Stomach (tissue), 9 donors: ENCODE results near the gene NECTIN1. TPM values are rescaled to one million over a fixed set of nuclear protein-coding genes. Genes with fewer than 3 reads are reported as not detected.

Experiments used
- DNase-seq, 2 donors: peaks; one replicate each; pipeline versions ENCODE4 v3.0.0 to v3.0.0-alpha.2; 2013 to 2019
- H3K27ac ChIP-seq, 5 donors: fragments of 200-600 bp in 4 of 5; sonication (generic) in 4 of 5; one replicate each; pipeline ENCODE4 v1.5.1; 2013 to 2019; ENCODE audit warnings: mild to moderate bottlenecking in 1 of 5, moderate library complexity in 1 of 5
- H3K27me3 ChIP-seq, 3 donors: fragments of 200-600 bp; sonication (generic); one replicate each; pipeline ENCODE4 v1.5.1; 2017 to 2019; ENCODE audit warnings: mixed run types in 1 of 3
- H3K36me3 ChIP-seq, 4 donors: fragments of 200-600 bp; sonication (generic); 1 replicate in 3 of 4; 2 replicates in 1 of 4; pipeline ENCODE4 v1.5.1; 2016 to 2019
- H3K4me1 ChIP-seq, 4 donors: fragments of 200-600 bp; sonication (generic); one replicate each; pipeline ENCODE4 v1.5.1; 2016 to 2019
- H3K4me3 ChIP-seq, 4 donors: fragments of 200-600 bp; sonication (generic) in 3 of 4; one replicate each; pipeline ENCODE4 v1.5.1; 2016 to 2019; ENCODE audit warnings: mild to moderate bottlenecking in 1 of 4
- H3K9me3 ChIP-seq, 4 donors: fragments of 200-600 bp; sonication (generic); one replicate each; pipeline ENCODE4 v1.5.1; 2016 to 2019
- EP300 ChIP-seq: sonication (generic); formaldehyde crosslinking; IDR thresholded peaks from one replicate; pipeline ENCODE4 v1.6.1; 2017; ENCODE audit warnings: antibody characterized with exemption
- POLR2A ChIP-seq, 4 donors: fragments of 450-650 bp; IDR thresholded peaks; one replicate each; pipeline ENCODE4 v1.6.1; 2016; ENCODE audit warnings: antibody characterized with exemption in 4 of 4, control low read depth in 2 of 4, mild to moderate bottlenecking in 1 of 4, moderate library complexity in 1 of 4
- POLR2AphosphoS5 ChIP-seq, 3 donors: sonication (generic); formaldehyde crosslinking; IDR thresholded peaks; one replicate each; pipeline ENCODE4 v1.6.1; 2016; ENCODE audit warnings: antibody characterized with exemption in 3 of 3
- WGBS, 5 donors: extraction: QIAGEN DNeasy Blood & Tissue Kit in 3 of 5; methylation state at CpG; one replicate each; pipeline versions ENCODE4 v1.1.5 to v1.1.7; 2013 to 2018; 5-methylcytosine and 5-hydroxymethylcytosine counted together
- intact Hi-C: fragments of 100-400 bp; cut with DNase I; formaldehyde crosslinking; loops from one replicate; pipeline ENCODE4 v1.15.1; 2023; ENCODE audit warnings: low total_unique reads
- polyA plus RNA-seq, 3 donors: library from polyadenylated mRNA; stranded (reverse); fragments of 200-250 nt; gene quantifications; one replicate each; pipeline ENCODE4 v1.2.3, GENCODE V29; 2013
- total RNA-seq, 5 donors: library from RNA; depleted of rRNA; stranded (reverse); fragments of >200 nt; gene quantifications; one replicate each; pipeline versions ENCODE4 v1.1.0 to v1.2.3, GENCODE V29; 2014 to 2016
- TF ChIP-seq, protein P1 (sequence below), 7 experiments: fragments of 450-650 bp in 4 of 7; fragments of 200-600 bp in 3 of 7; sonication (generic) in 3 of 7; IDR thresholded peaks; one replicate each; pipeline ENCODE4 v1.5.1; 2016 to 2019; ENCODE audit warnings: antibody characterized with exemption in 7 of 7, control low read depth in 2 of 7, mild to moderate bottlenecking in 1 of 7
- donor health status: healthy with polysubstance abuse.
- donor health status: Bipolar disorder and iron deficiency.
- donor health status: healthy.

The NECTIN1 gene
- total and polyA plus RNA-seq, 8 donors, result 1.2 to 92.1 (median 6.0) TPM

DNA sequence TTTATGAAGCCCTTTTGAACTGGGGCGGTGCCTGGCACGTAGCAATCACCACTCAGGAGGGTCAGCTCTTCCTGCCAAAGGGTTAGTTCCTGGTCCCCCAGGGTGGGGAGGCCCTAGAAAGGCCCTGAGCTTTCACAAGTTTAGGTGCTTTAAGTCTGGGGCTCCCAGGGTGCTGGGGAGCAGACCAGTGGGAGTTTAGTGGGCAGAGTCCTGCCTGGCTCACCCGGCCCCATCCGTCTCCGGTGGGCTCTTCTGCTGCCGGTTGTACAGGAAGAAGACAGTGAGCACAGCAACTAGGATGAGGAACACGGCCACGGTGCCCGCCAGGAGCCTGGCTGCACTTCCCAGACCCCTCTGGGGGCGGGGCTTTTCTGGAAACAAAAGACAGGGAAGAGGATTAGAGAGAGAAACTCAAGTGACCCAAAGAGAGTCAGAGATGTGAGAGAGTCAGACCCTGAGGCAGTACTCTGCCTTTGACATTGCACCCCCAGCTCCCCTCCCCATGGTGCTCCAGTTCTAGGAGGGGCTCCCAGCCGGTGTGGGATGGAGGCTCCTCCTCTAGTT lies 89.3 kb downstream of the NECTIN1 start:
- TF ChIP-seq, protein P1, sequence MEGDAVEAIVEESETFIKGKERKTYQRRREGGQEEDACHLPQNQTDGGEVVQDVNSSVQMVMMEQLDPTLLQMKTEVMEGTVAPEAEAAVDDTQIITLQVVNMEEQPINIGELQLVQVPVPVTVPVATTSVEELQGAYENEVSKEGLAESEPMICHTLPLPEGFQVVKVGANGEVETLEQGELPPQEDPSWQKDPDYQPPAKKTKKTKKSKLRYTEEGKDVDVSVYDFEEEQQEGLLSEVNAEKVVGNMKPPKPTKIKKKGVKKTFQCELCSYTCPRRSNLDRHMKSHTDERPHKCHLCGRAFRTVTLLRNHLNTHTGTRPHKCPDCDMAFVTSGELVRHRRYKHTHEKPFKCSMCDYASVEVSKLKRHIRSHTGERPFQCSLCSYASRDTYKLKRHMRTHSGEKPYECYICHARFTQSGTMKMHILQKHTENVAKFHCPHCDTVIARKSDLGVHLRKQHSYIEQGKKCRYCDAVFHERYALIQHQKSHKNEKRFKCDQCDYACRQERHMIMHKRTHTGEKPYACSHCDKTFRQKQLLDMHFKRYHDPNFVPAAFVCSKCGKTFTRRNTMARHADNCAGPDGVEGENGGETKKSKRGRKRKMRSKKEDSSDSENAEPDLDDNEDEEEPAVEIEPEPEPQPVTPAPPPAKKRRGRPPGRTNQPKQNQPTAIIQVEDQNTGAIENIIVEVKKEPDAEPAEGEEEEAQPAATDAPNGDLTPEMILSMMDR (IDR thresholded peaks at IDR 0.05), result no peak
- TF ChIP-seq POLR2A (IDR thresholded peaks at IDR 0.05) (no peak), POLR2AphosphoS5 (IDR thresholded peaks at IDR 0.05) (no peak), EP300 (no peak)
- no peak overlapping the region for H3K27ac ChIP-seq
- intact Hi-C loops, result loop anchor here (10.0 kb wide), 1 partner anchor 85 kb away; no protein-coding TSS in a partner anchor
- 59 to 69% (median 67%) methylated on average over 11 of the region's 11 CpGs for WGBS, 5 donors
- no peak for DNase-seq
- H3K9me3 ChIP-seq, result no peaks in the 10 kb centered on the region
- H3K4me3 ChIP-seq, result no peak overlapping the region
- H3K4me1 ChIP-seq, result no peaks in the 10 kb centered on the region
- peaks cover 0 to 34% (median 0%) of the 10 kb centered on the region in 3 donors for H3K27me3 ChIP-seq
- H3K36me3 ChIP-seq, result no peaks in the 10 kb centered on the region

DNA sequence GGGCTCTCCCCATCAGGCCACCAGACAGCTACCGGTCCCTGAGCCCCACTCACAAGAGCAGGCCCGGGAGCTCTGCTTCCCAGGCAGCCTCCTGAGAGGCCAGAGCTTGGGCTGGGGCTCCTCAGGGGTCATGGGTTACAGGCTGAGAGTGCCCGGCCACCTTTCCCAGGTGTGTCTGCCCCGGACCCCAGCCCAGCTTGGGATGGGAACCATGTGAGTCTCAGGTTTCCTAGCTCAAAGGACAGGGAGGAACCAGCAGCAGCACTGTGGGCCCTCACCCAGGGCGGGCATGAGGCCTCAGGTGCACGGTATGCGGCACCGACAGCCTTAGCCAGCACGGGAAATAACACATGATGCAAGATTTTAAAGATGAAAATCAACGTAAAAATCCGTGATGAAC lies 90.1 kb downstream of the NECTIN1 start:
- TF ChIP-seq POLR2AphosphoS5 (IDR thresholded peaks at IDR 0.05) (no peak), POLR2A (IDR thresholded peaks at IDR 0.05) (no peak), EP300 (no peak)
- TF ChIP-seq, protein P1 (IDR thresholded peaks at IDR 0.05), result no peak
- no peaks in the 10 kb centered on the region for H3K4me1 ChIP-seq
- 77 to 88% (median 82%) methylated on average over 8 to 11 of the region's 11 CpGs for WGBS, 5 donors
- H3K4me3 ChIP-seq, result no peak overlapping the region
- no peaks in the 10 kb centered on the region for H3K36me3 ChIP-seq
- intact Hi-C loops, result loop anchor here (10.0 kb wide), 1 partner anchor 84 kb away; no protein-coding TSS in a partner anchor
- DNase-seq, result no peak
- no peaks in the 10 kb centered on the region for H3K9me3 ChIP-seq
- peaks cover 0 to 34% (median 0%) of the 10 kb centered on the region in 3 donors for H3K27me3 ChIP-seq
- no peak overlapping the region for H3K27ac ChIP-seq

DNA sequence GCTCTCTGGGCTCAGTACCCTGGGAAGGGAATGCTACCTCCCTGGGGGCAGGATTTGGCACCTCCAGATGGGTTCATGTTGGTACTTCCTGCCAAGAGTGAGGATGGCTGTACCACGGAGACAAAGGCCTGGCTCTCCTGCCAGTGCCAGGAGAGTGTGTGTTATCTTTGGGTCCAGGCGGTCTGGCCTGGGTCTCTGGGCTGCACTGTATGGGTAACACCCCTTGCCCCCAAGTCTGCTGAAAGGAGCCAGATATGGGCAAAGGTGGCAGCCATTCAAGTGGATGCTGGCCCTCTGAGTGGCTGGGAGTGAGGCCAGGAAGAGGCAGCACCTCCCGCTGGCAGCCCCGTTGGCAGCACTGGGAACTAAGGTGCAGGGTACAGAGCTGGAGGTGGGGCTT lies 91.5 kb downstream of the NECTIN1 start:
- H3K4me3 ChIP-seq, result no peak overlapping the region
- no peaks in the 10 kb centered on the region for H3K9me3 ChIP-seq
- H3K4me1 ChIP-seq, result no peaks in the 10 kb centered on the region
- no peaks in the 10 kb centered on the region for H3K36me3 ChIP-seq
- H3K27me3 ChIP-seq, result peaks cover 0 to 34% (median 0%) of the 10 kb centered on the region in 3 donors
- H3K27ac ChIP-seq, result no peak overlapping the region
- no peak for DNase-seq
- 49 to 76% (median 57%) methylated on average over 1 to 4 of the region's 4 CpGs for WGBS, 5 donors
- intact Hi-C loops, result loop anchor here (10.0 kb wide), 1 partner anchor 83 kb away; no protein-coding TSS in a partner anchor
- TF ChIP-seq POLR2A (IDR thresholded peaks at IDR 0.05), result no peak
- TF ChIP-seq, protein P1 (IDR thresholded peaks at IDR 0.05), result no peak
- TF ChIP-seq POLR2AphosphoS5 (IDR thresholded peaks at IDR 0.05), result no peak
- TF ChIP-seq EP300, result no peak

DNA sequence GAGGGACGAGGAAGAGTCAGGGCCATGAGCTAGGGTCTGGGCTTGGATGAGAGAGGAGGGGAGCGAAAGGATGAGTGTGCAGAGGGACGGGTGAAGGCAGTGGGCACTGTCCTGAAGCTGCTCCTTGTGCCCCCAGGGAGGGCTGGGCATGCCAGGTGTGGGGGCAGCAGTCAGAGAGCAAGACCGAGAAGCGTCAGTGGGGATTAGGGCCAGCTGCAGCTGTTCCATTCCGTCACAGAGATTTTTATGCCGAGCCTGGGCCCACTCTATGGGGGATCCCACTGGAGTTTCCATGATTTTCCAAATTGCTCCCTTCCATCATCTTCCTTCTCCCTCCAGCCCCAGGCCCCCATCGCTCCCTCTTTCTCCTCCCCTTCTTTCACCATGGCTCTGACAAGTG lies 93.2 kb downstream of the NECTIN1 start:
- peaks cover 0 to 34% (median 0%) of the 10 kb centered on the region in 3 donors for H3K27me3 ChIP-seq
- intact Hi-C loops, result loop anchor here (10.0 kb wide), 1 partner anchor 81 kb away; no protein-coding TSS in a partner anchor

More for the DNA sequence above, 93.2 kb downstream of the NECTIN1 start:
- Histone ChIP-seq H3K27ac (no peak overlapping the region), H3K36me3 (no peaks in the 10 kb centered on the region), H3K4me1 (no peaks in the 10 kb centered on the region), H3K4me3 (no peak overlapping the region), H3K9me3 (no peaks in the 10 kb centered on the region)
- no peak for DNase-seq
- no peak for TF ChIP-seq POLR2AphosphoS5 (IDR thresholded peaks at IDR 0.05)
- TF ChIP-seq POLR2A (IDR thresholded peaks at IDR 0.05), result no peak
- no peak for TF ChIP-seq EP300
- TF ChIP-seq, protein P1 (IDR thresholded peaks at IDR 0.05), result no peak
- 89 to 95% (median 92%) methylated on average over 8 of the region's 8 CpGs for WGBS, 5 donors
